Rectal smooth muscle tissue (tissue), 1 donor: Measurements from ENCODE around the gene SFXN3.

Experiments
- H3K27ac ChIP-seq: one replicate; pipeline ENCODE4 v1.7.0; 2013; ENCODE audit warnings: low read depth, low read length, inconsistent platforms
- H3K27me3 ChIP-seq: one replicate; pipeline ENCODE4 v1.7.0; 2013; ENCODE audit warnings: low read length; ENCODE audit not compliant: control insufficient read depth, insufficient read depth
- H3K36me3 ChIP-seq: one replicate; pipeline ENCODE4 v1.7.0; 2013; ENCODE audit warnings: low read length; ENCODE audit not compliant: control insufficient read depth, insufficient read depth
- H3K4me1 ChIP-seq: one replicate; pipeline ENCODE4 v1.7.0; 2013; ENCODE audit warnings: low read length; ENCODE audit not compliant: control insufficient read depth, insufficient read depth
- H3K4me3 ChIP-seq: one replicate; pipeline ENCODE4 v1.7.0; 2013; ENCODE audit warnings: low read length
- H3K9ac ChIP-seq: one replicate; pipeline ENCODE4 v1.7.0; 2013; ENCODE audit warnings: low read length

SFXN3 gene

GRCh38 chr10:100993986-100994708 is 36.9 kb upstream of the SFXN3 start:
- Histone ChIP-seq H3K4me1 (peaks cover 10% of the 10 kb centered on the region), H3K27ac (no peak overlapping the region), H3K9ac (no peak overlapping the region), H3K4me3 (no peak overlapping the region), H3K27me3 (no peaks in the 10 kb centered on the region), H3K36me3 (peaks cover 11% of the 10 kb centered on the region)

- H3K27me3 ChIP-seq = no peaks in the 10 kb centered on the region
- H3K4me1 ChIP-seq = peaks cover 10% of the 10 kb centered on the region
- H3K4me3 ChIP-seq = no peak overlapping the region
- no peak overlapping the region for H3K27ac ChIP-seq
- H3K9ac ChIP-seq = no peak overlapping the region
- peaks cover 11% of the 10 kb centered on the region for H3K36me3 ChIP-seq
Measured at GRCh38 chr10:100995181-100995580, 35.9 kb upstream of the SFXN3 start.

GRCh38 chr10:100996678-100997359 is 34.2 kb upstream of the SFXN3 start:
- no peaks in the 10 kb centered on the region for H3K36me3 ChIP-seq
- peak overlapping the region; percentile 93 for H3K27ac ChIP-seq
- peaks cover 22% of the 10 kb centered on the region for H3K4me1 ChIP-seq
- H3K27me3 ChIP-seq = no peaks in the 10 kb centered on the region
- H3K4me3 ChIP-seq = peak overlapping the region; percentile 79
- peak overlapping the region; percentile 42 for H3K9ac ChIP-seq

GRCh38 chr10:100997360-100998182 is 33.5 kb upstream of the SFXN3 start:
- Histone ChIP-seq H3K4me3 (peak overlapping the region; percentile 79), H3K27ac (peak overlapping the region; percentile 93), H3K9ac (peak overlapping the region; percentile 50), H3K4me1 (peaks cover 30% of the 10 kb centered on the region), H3K36me3 (no peaks in the 10 kb centered on the region), H3K27me3 (no peaks in the 10 kb centered on the region)

- H3K27me3 ChIP-seq = no peaks in the 10 kb centered on the region
- peak overlapping the region; percentile 93 for H3K27ac ChIP-seq
- H3K4me1 ChIP-seq = peaks cover 30% of the 10 kb centered on the region
- peak overlapping the region; percentile 79 for H3K4me3 ChIP-seq
- H3K36me3 ChIP-seq = peaks cover 5% of the 10 kb centered on the region
- H3K9ac ChIP-seq = peak overlapping the region; percentile 59
Measured at GRCh38 chr10:100998183-100998990, 32.6 kb upstream of the SFXN3 start.

GRCh38 chr10:100998991-100999741 is 31.9 kb upstream of the SFXN3 start:
- Histone ChIP-seq H3K36me3 (peaks cover 10% of the 10 kb centered on the region), H3K4me3 (peak overlapping the region; percentile 79), H3K27ac (peak overlapping the region; percentile 93), H3K27me3 (no peaks in the 10 kb centered on the region), H3K4me1 (peaks cover 30% of the 10 kb centered on the region), H3K9ac (peak overlapping the region; percentile 68)

- Histone ChIP-seq H3K9ac (peak within 1 kb of the TSS; percentile 79), H3K27ac (peak within 1 kb of the TSS; percentile 93), H3K4me1 (peaks cover 30% of the 10 kb centered on the region), H3K4me3 (peak within 1 kb of the TSS; percentile 79), H3K27me3 (no peaks in the 10 kb centered on the region), H3K36me3 (peaks cover 10% of the 10 kb centered on the region)
Measured at GRCh38 chr10:100999742-101000126, 31.3 kb upstream of the SFXN3 start, which contains the start of gene LZTS2. Gene LZTS2 (plus strand): TSS chr10:100999808. CDS start chr10:101002539, 2,731 bp downstream.

- Histone ChIP-seq H3K9ac (peak overlapping the region; percentile 79), H3K27ac (peak overlapping the region; percentile 93), H3K27me3 (no peaks in the 10 kb centered on the region), H3K4me3 (peak overlapping the region; percentile 76), H3K4me1 (peaks cover 30% of the 10 kb centered on the region), H3K36me3 (peaks cover 15% of the 10 kb centered on the region)
Measured at GRCh38 chr10:101000127-101000914, 30.7 kb upstream of the SFXN3 start.

GRCh38 chr10:101000915-101001658 is 29.9 kb upstream of the SFXN3 start:
- peak overlapping the region; percentile 79 for H3K9ac ChIP-seq
- H3K27ac ChIP-seq = peak overlapping the region; percentile 93
- peak overlapping the region; percentile 76 for H3K4me3 ChIP-seq
- H3K4me1 ChIP-seq = peaks cover 30% of the 10 kb centered on the region
- no peaks in the 10 kb centered on the region for H3K27me3 ChIP-seq
- H3K36me3 ChIP-seq = peaks cover 16% of the 10 kb centered on the region

GRCh38 chr10:101001659-101002035 is 29.4 kb upstream of the SFXN3 start:
- H3K27me3 ChIP-seq = no peaks in the 10 kb centered on the region
- H3K36me3 ChIP-seq = peaks cover 19% of the 10 kb centered on the region
- H3K4me3 ChIP-seq = peak overlapping the region; percentile 11
- H3K9ac ChIP-seq = peak overlapping the region; percentile 3
- peak overlapping the region; percentile 93 for H3K27ac ChIP-seq
- H3K4me1 ChIP-seq = peaks cover 27% of the 10 kb centered on the region
